IPS-15b (cell line): Measurements from ENCODE around the gene BMAL1.

Source experiments
- H3K27me3 ChIP-seq: one replicate; pipeline ENCODE4 v1.6.1; 2013; ENCODE audit warnings: low read length; ENCODE audit not compliant: control insufficient read depth, insufficient read depth
- H3K36me3 ChIP-seq: one replicate; pipeline ENCODE4 v1.6.1; 2013; ENCODE audit warnings: low read length; ENCODE audit not compliant: control insufficient read depth, insufficient read depth
- H3K4me1 ChIP-seq: one replicate; pipeline ENCODE4 v1.6.1; 2013; ENCODE audit warnings: mild to moderate bottlenecking, low read length; ENCODE audit not compliant: control insufficient read depth, insufficient read depth
- H3K4me3 ChIP-seq: one replicate; pipeline ENCODE4 v1.5.1; 2013; ENCODE audit warnings: low read depth, low read length
- H3K9ac ChIP-seq: one replicate; pipeline ENCODE4 v1.6.1; 2013; ENCODE audit warnings: low read depth, mild to moderate bottlenecking, low read length
- H3K9me3 ChIP-seq: one replicate; pipeline ENCODE4 v1.6.1; 2013; ENCODE audit warnings: mild to moderate bottlenecking, low read length; ENCODE audit not compliant: control insufficient read depth, insufficient read depth

BMAL1 gene

GRCh38 chr11:13355191-13355590 is 77.6 kb downstream of the BMAL1 start:
- no peak overlapping the region for H3K4me3 ChIP-seq

DNA sequence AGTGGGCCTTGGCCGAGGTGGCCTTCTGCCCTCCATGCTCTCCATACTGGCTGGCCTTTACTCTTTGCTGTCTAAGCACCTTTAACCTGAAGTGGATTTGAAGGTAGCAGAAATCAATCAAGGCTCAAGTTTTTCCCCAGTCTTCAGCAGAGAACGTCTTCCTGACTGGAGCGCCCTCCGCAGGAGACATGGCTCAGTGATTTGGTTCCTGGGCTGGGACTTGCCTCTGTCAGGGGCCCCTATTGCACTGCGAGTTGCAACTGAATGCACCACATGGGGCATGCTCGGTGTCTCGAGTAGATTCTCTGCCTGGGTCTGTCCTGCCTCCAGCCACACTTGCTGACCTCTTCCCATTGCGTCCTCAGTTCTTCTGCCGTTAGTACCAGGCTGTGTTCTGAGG is 79.6 kb downstream of the BMAL1 start:
- Histone ChIP-seq H3K9me3 (no peaks in the 10 kb centered on the region), H3K4me3 (no peak overlapping the region), H3K36me3 (peaks cover 2% of the 10 kb centered on the region)

More at GRCh38 chr11:13355191-13355590, 77.6 kb downstream of the BMAL1 start:
- H3K9ac ChIP-seq, result no peak overlapping the region
- no peaks in the 10 kb centered on the region for H3K4me1 ChIP-seq
- no peaks in the 10 kb centered on the region for H3K9me3 ChIP-seq
- no peaks in the 10 kb centered on the region for H3K27me3 ChIP-seq
- H3K36me3 ChIP-seq, result peaks cover 2% of the 10 kb centered on the region

DNA sequence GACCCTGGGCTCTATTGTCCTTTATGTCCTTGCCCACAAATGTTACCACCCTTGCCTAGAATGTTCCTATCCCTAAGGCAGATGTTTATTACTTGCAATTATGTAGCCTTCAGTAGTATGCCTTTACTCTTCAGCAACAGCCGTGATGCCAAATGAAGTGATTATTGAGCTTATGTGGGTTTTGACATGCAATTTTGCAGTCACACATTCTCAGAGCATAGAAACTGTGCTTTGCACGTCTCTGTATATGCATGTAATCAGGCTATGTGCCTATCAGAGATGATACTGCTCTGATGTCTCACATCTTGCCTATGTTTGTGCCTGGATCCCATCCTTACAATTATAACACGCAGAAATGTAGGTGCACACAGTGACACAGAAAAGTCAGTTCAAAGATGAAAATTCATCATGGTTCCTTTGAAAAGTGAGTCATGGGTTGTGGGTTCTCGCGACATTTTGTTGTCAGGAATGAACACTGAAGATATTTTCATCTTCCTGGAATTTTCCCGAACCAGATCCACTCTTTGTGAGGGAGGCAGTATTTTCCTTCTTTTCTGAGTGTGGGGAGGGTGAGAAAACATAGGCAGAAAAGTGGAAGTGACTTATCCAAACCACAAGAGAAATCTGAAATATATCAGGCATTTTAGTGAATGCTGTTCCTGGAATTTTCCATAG is 81.1 kb downstream of the BMAL1 start:
- peaks cover 3% of the 10 kb centered on the region for H3K27me3 ChIP-seq
- no peak overlapping the region for H3K4me3 ChIP-seq
- H3K36me3 ChIP-seq, result peaks cover 2% of the 10 kb centered on the region
- H3K4me1 ChIP-seq, result no peaks in the 10 kb centered on the region
- no peaks in the 10 kb centered on the region for H3K9me3 ChIP-seq
- H3K9ac ChIP-seq, result no peak overlapping the region

More for the DNA sequence above, 79.6 kb downstream of the BMAL1 start:
- Histone ChIP-seq H3K9ac (no peak overlapping the region), H3K4me1 (no peaks in the 10 kb centered on the region), H3K27me3 (no peaks in the 10 kb centered on the region)

GRCh38 chr11:13362596-13363109 is 85.1 kb downstream of the BMAL1 start:
- H3K4me3 ChIP-seq, result no peak overlapping the region
- H3K27me3 ChIP-seq, result peaks cover 3% of the 10 kb centered on the region
- peaks cover 2% of the 10 kb centered on the region for H3K36me3 ChIP-seq
- H3K9ac ChIP-seq, result no peak overlapping the region
- no peaks in the 10 kb centered on the region for H3K9me3 ChIP-seq
- no peaks in the 10 kb centered on the region for H3K4me1 ChIP-seq

- no peaks in the 10 kb centered on the region for H3K36me3 ChIP-seq
- H3K27me3 ChIP-seq, result peaks cover 3% of the 10 kb centered on the region
- no peak overlapping the region for H3K4me3 ChIP-seq
- H3K9ac ChIP-seq, result no peak overlapping the region
- no peaks in the 10 kb centered on the region for H3K4me1 ChIP-seq
- no peaks in the 10 kb centered on the region for H3K9me3 ChIP-seq
These were observed 86.8 kb downstream of the BMAL1 start for GRCh38 chr11:13364388-13364787.

DNA sequence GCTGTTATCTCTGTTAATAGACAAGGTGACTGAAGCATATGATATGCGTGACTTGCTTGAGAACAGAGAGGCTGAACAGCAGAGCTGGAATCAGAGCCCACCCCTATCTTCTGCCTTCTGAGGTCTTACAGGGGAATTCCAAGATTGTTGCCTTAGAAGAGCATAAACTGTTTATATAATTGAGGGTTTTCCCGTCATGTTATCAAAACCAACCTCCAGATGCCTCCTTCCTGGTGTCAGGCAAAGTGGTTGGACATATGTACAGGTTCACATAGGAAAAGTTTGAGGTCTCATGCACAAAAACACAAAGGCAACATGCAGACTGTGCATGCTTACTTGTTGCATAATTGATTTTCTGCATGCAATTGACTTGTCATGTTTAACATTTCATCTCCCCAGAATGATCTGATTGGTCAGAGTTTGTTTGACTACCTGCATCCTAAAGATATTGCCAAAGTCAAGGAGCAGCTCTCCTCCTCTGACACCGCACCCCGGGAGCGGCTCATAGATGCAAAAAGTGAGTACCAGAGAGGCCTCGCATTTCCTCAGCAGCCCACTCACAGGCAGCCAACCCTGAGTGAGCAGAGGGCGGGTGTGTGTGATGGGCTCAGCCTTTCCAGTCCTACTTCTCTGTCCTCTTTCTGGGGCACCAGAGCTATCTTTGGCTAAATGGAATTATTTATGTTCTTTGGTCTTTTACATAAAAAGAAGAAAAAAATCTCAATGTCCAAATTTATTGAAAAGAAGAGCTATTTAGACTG is 88.9 kb downstream of the BMAL1 start:
- H3K9me3 ChIP-seq, result no peaks in the 10 kb centered on the region
- H3K27me3 ChIP-seq, result peaks cover 3% of the 10 kb centered on the region
- no peaks in the 10 kb centered on the region for H3K36me3 ChIP-seq
- H3K4me3 ChIP-seq, result no peak overlapping the region
- H3K9ac ChIP-seq, result no peak overlapping the region
- peaks cover 2% of the 10 kb centered on the region for H3K4me1 ChIP-seq

- Histone ChIP-seq H3K9ac (no peak overlapping the region), H3K4me1 (peaks cover 2% of the 10 kb centered on the region), H3K27me3 (peaks cover 3% of the 10 kb centered on the region), H3K9me3 (no peaks in the 10 kb centered on the region), H3K36me3 (no peaks in the 10 kb centered on the region), H3K4me3 (no peak overlapping the region)
These were observed 89.5 kb downstream of the BMAL1 start for GRCh38 chr11:13367115-13367514.

DNA sequence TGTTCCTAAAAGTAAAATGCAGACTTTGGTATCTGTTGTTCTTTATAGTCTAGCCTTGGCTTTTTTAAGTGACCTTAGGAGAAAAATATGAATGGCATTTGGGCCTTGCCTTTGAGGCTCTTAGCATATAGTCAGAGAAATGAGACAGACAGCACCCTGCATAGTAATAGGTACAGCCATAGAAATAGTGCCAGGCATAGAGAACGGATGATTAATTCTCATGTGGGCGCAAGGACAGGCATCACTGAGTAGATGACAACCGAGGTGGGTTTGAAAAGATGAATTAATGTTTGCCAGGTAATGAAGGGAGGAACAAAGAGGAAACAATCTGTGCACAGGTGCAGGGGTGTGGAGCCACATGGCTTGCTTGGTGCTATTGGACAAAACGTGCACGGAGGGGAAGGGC is 90.5 kb downstream of the BMAL1 start:
- H3K4me1 ChIP-seq, result peaks cover 2% of the 10 kb centered on the region
- no peak overlapping the region for H3K4me3 ChIP-seq
- no peak overlapping the region for H3K9ac ChIP-seq
- no peaks in the 10 kb centered on the region for H3K36me3 ChIP-seq
- H3K9me3 ChIP-seq, result no peaks in the 10 kb centered on the region
- H3K27me3 ChIP-seq, result peaks cover 3% of the 10 kb centered on the region

GRCh38 chr11:13373216-13373615 is 95.6 kb downstream of the BMAL1 start:
- no peaks in the 10 kb centered on the region for H3K9me3 ChIP-seq
- H3K27me3 ChIP-seq, result no peaks in the 10 kb centered on the region
- H3K4me1 ChIP-seq, result peaks cover 2% of the 10 kb centered on the region
- H3K9ac ChIP-seq, result no peak overlapping the region
- H3K4me3 ChIP-seq, result no peak overlapping the region
- peaks cover 3% of the 10 kb centered on the region for H3K36me3 ChIP-seq

GRCh38 chr11:13375798-13376197 is 98.2 kb downstream of the BMAL1 start:
- Histone ChIP-seq H3K4me1 (no peaks in the 10 kb centered on the region), H3K9me3 (no peaks in the 10 kb centered on the region), H3K9ac (no peak overlapping the region), H3K4me3 (no peak overlapping the region), H3K27me3 (no peaks in the 10 kb centered on the region), H3K36me3 (peaks cover 3% of the 10 kb centered on the region)

- H3K27me3 ChIP-seq, result no peaks in the 10 kb centered on the region
- H3K9ac ChIP-seq, result no peak overlapping the region
- no peak overlapping the region for H3K4me3 ChIP-seq
- H3K4me1 ChIP-seq, result no peaks in the 10 kb centered on the region
- H3K9me3 ChIP-seq, result no peaks in the 10 kb centered on the region
- peaks cover 3% of the 10 kb centered on the region for H3K36me3 ChIP-seq
These were observed 98.8 kb downstream of the BMAL1 start for GRCh38 chr11:13376402-13376801.

GRCh38 chr11:13376838-13377237 is 99.2 kb downstream of the BMAL1 start:
- Histone ChIP-seq H3K27me3 (no peaks in the 10 kb centered on the region), H3K36me3 (peaks cover 3% of the 10 kb centered on the region), H3K4me3 (no peak overlapping the region), H3K9me3 (no peaks in the 10 kb centered on the region), H3K9ac (no peak overlapping the region), H3K4me1 (no peaks in the 10 kb centered on the region)
